Right ventricle myocardium superior (tissue), 1 donor: Measurements from ENCODE around the gene ATG12. TPM values are rescaled to one million over a fixed set of nuclear protein-coding genes. Genes with fewer than 3 reads are reported as not detected.
A peak's percentile ranks its signal among the peaks of the same experiment; 100 is the strongest.
"Not testable (repeated sequence)": the region's sequence is repeated elsewhere in the genome, so short reads cannot be mapped to it uniquely, and the experiment has no call there.

Experiments
- ATAC-seq: fragments of 200-7000 bp; cut with Tn5 transposase; one replicate; pipeline ENCODE4 v1.9.1; 2020; ENCODE audit warnings: mild to moderate bottlenecking; ENCODE audit not compliant: poor library complexity
- DNase-seq: peaks from one replicate; pipeline ENCODE4 v3.0.0-alpha.2; 2020
- intact Hi-C: fragments of 100-400 bp; cut with DNase I; formaldehyde crosslinking; loops from one replicate; pipeline ENCODE4 v1.11.2; 2022
- total RNA-seq: library from RNA; stranded (reverse); fragmentation: NEBNext Ultra II Directional; extraction: Animal tissue kit (Norgen Biotek cat#: 25700); gene quantifications from one replicate; pipeline ENCODE4 v1.2.1, GENCODE V29; 2021
- donor health status: DM: no; HTN: yes; CAD: no; lungs with severe emphysema.

ATG12 gene
- total RNA-seq, 1 donor from 2014 or later: 23.0 TPM

DNA sequence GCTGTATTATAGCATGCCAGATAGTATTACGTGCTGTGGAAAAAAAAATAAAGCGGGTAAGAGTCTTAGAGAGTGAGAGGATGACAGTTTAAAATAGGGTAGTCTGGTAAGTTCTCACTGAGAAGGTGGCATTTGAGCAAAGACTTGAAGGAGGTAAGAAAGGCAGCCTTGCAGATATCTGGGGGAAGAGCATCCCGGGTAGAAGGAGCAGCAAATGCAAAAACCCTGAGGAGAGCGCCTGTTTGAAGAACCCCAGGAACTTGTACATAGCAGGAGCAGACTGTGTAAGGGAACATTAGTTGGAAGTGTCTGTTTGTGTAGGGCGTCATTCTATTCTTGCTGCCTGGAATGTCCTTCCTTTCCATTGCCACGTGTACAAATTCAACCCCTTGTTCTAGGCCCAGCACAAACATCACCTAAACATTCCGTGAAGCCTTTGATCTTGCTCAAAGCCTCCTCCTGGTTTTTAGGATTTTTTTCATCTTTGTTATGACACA, 3.0 kb upstream of the ATG12 start:
- no peak for DNase-seq
- intact Hi-C loops: no loop called here

DNA sequence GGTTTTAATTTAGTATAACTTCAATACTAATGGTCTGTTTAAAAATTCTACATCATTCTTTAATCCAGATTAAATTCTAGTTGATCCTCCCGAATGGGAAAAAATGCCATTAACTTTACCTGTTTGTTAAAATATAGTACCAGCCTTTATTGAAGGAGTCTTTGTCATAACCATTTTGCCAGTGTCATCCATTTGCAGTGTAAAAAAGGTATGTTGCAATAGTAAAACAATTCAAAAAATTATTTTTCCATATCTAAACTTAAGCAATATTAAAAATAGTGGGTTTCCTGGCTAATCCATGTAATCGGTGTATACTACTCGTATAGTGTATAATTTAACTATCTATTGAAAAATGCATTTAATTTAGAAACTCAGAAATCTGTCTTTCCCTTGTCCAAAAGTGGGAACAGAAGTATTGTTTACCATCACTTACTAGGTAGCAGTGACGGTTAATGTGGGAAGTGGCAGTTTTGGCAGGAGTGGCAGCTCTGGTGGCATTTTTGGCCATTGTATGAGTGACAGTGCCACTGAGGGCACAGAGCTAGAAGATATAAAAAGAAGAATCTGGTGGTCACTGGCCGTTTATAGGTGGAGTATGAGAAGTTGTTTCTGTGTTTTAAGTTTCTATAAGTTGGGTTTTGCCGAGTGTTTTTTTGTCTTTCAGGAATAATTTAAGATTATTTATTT, 2.2 kb upstream of the ATG12 start:
- DNase-seq (no peak), ATAC-seq (no peak)
- intact Hi-C loops: no loop called here

More for the DNA sequence above, 3.0 kb upstream of the ATG12 start:
- no peak for ATAC-seq

DNA sequence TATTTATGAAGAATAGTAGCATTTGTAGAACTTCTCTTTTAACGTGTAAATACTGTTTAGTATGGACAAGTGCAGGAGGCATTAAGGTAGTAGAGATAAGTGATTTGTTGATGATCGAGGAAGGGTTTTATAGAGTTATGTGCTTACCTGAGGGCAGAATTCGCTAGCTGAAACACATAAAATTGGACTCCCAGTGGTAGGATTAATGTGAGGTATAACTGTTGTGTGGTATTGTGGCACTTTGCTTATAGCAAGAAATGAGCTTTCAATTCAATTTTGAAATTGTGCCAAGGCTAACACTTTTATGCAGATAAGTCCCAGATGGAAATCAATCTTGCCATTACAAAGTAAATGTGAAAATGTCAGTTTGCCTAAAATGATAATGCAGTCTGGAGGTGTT, 1.6 kb upstream of the ATG12 start:
- ATAC-seq (no peak), DNase-seq (no peak)
- intact Hi-C loops: no loop called here

DNA sequence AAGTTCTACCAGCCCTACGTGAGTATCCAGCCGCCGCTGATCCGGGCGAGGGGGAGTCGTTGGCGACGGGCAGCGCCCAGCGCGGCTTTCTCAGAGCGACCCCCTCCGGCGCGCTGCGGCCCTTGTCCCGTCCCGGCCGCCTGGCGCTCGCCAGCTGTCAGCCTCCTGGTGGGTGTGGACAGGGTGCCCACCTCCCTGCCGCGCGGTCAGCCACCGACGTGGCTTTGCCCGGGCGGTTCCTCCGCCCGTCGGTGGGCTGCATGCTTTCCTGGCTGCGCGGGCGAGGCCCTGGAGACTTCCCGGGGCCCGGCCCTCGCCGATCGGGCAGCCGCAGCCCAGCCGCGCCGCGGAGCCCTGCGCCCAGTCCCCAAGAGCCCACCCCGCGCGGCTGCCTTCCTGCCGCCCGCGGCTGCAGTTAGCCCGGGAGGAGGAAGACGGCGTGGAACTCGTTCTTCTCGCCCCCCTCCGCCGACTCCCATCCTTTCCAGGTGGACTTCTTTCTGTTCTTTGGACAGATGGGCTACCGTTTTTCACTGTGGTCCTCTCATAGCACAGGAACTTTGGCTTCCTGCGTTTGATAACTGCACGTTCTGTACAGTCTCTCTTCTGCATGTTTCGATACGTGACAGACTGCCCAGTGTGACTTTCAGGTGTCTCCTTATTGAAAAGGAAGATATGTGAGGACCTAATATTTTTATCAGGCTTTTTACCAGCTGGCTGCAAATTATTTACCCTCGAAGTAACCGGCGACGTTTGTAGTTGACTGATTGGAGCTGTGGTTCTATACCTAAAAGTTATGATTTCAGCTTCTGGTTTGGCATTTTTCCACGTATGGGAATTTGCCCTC, 947 bp upstream of the ATG12 start:
- intact Hi-C loops: no loop called here
- ATAC-seq (peak; percentile 70), DNase-seq (no peak)

DNA sequence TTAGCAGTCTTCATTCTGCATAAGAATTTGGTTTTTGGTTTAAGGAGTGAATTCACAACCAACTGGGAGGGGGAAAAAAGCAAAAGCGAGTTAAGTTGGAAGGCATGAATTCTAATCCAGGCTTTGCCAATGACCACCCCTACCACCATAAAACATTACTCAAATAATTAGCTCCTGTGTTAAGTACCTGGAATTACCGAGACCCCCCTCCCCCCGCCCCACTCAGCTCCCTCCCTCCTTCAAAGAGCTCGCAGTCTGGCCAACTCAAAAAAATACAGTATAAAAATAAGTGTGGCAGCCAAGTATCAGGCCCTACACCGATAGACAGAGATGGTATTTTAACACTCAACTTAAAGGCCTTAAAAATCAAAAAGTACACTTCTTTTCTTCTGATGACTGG, 492 bp downstream of the ATG12 start:
- intact Hi-C loops: no loop called here
- ATAC-seq (no peak), DNase-seq (no peak)

DNA sequence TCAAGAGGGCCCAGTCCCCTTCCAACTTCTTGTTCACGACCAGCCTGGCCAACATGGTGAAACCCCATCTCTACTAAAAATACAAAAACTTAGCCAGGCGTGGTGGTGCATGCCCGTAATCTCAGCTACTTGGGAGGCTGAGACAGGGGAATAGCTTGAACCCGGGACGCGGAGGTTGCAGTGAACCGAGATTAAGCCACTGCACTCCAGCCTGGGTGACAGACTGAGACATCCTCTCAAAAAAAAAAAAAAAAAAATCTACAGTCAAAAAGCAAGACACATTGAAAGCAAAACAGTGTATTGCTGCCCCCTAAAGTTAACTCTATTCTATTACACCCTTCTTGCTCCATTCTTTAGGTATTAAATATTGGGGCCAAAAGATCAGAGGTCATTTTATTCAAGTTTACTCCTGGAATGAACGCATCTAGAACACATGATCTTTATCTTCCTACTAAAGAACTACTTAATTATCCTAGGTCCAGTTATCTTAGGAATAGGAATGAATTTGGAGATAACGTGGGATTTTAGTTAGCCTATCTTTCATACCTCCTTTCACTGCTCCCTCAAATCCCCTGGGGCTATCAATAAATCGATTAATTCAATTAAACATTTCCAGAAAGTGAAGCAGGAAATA, 2.4 kb downstream of the ATG12 start:
- ATAC-seq (no peak), DNase-seq (no peak)
- intact Hi-C loops: loop anchor here (2.0 to 10.0 kb wide), 2 partner anchors 204 to 544 kb away; partner anchors contain the start of gene CCDC112

DNA sequence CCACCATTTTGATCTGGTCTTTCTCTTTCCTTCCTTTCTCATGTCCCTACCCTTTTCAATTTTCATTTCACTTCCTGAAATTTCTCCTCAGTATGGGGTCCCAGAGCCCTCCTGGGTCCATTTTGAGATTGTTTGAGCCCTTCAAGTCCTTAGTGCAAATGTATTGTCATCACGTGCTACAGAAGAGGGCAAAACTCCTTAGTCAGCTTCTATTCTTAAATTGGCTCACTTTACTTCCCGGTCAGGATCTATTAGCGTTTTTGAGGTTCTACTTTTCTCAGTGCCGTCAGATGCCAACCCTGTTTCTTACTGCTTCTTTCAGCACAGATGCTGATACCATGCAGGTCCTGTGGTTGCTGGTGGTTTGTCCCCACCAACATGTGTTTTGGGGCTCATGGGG, 5.9 kb downstream of the ATG12 start:
- intact Hi-C loops: loop anchor here (10.0 kb wide), 1 partner anchor 541 kb away; the partner anchor contains the start of gene CCDC112
- no peak for ATAC-seq
- DNase-seq: no peak

DNA sequence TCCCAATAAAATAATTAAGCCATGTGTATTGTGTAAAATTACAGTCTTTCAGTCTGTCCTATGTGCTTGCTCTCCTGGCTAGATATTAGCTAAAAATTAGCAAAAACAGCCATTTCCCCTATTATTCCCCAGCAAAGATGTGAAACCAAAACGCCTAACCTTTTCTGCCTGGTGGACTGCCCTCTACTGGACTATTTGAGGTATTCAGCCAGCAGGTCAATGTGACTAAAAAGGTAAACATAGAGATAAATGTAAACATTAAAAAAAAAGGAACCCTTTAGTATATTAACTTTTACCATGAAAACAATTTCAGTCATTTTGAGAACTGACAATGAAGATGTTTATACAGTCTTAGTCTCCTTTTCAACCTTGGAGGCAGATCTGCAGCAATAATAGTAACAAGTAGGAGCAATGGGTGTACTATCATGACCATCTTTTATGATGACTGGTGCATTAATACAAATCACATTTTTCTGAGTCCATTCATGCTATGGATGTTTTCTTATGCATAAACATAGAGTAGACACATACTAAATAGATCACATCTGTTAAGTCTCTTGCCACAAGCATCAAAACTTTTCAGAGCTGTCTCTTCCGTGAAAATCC, 10.1 kb downstream of the ATG12 start:
- ATAC-seq (peak; percentile 53), DNase-seq (no peak)
- intact Hi-C loops: loop anchor here (10.0 kb wide), 1 partner anchor 536 kb away; the partner anchor contains the start of gene CCDC112

DNA sequence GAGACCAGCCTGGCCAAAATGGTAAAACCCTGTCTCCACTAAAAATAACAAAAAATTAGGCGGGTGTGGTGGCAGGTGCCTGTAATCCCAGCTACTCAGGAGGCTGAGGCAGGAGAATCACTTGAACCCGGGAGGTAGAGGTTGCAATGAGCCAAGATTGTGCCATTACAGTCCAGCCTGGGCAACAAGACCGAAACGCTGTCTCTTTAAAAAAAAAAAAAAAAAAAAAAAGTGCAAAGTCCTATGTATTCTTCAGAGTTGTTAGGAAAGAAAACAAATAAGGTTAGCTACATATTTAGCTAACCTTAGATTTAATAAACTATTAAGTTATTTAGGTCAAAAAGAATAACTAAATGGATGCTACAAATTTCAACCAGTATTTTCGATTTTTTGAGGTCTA, 11.5 kb downstream of the ATG12 start:
- DNase-seq: no peak
- intact Hi-C loops: loop anchor here (10.0 kb wide), 1 partner anchor 535 kb away; the partner anchor contains the start of gene CCDC112
- ATAC-seq: no peak

DNA sequence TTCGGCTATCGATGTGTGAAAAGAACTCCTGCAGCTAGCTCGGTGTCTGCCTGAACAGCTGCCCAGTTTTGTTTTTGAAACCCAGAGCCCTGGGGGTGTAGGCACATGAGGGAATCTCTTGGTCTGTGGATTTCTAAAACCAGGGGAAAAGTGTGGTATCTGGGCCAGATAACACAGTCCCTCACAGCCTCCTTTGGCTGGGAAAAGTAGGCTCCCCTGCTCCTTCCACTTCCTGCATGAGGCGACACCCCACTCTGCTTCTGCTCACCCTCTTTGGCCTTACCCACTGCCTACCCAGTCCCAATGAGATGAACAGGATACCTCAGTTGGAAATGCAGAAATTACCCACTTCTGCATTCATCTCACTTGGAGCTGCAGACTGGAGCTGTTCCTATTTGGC, 15.4 kb downstream of the ATG12 start:
- intact Hi-C loops: no loop called here
- ATAC-seq: no peak
- DNase-seq: no peak

DNA sequence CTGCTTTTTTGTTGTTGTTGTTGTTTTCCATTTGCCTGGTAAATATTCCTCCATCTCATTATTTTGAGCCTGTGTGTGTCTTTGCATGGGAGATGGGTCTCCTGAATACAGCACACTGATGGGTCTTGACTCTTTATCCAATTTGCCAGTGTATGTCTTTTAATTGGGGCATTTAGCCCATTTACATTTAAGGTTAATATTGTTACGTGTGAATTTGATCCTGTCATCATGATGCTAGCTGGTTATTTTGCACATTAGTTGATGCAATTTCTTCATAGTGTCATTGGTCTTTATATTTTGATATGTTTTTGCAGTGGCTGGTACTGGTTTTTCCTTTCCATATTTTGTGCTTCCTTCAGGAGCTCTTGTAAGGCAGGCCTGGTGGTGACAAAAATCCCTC, 16.4 kb downstream of the ATG12 start:
- ATAC-seq, DNase-seq, intact Hi-C loops: not testable (repeated sequence)

DNA sequence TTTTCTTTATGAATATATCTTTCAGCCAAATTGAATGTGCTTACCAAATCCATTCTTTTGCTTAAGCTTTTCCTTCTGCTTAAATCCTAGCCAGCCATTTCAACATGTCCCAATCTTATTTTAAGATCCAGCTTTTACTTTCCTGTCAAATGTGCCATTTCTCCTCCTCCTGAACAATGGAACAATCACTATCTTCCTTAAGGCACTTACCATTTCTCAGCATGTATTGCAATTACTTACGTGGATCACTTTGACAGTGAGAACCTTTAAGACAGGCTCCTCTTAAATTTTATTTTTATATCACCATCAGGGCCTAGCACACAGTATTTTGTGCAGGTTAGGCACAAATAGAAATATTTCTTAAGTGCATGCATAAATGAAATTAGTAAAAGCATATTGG, 20.5 kb downstream of the ATG12 start:
- ATAC-seq (no peak), DNase-seq (no peak)
- intact Hi-C loops: no loop called here

DNA sequence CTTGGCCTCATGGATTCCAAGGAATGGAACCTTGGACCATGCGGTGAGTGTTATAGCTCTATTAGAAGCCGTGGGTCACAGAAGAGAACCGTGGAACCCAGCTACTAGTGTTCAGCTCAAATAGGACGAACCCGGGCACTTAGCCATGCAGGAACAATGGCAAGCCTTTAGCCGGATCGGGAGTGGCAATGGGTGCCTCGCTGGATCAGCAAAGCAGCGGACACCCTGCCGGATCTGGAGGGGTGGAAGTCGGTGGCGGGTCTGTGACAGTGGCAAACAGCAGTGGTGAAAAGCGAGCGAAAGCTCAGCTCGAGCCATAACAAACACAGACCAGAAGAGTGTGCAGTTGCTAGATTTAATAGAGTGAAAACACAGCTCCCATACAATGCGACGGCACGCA, 22.5 kb downstream of the ATG12 start:
- DNase-seq: no peak
- ATAC-seq: no peak
- intact Hi-C loops: no loop called here

DNA sequence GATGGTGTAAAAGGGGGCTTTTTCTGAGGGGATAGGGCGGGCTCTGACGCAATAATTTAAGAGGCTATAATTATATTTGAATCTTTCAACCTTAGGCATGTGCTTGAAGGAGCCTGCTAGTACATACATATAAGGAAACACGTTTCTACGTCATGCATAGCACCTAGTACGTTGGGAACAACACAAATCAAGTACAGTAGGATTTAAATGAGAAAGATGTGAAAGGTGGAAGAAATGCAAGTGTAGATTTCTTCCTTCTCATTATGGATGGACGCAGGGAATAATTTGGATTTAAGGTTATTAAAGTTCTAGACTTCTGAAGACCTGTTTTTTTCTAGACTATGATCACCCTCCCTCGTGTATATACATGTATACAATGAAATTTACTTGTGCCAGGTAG, 24.0 kb downstream of the ATG12 start:
- ATAC-seq (no peak), DNase-seq (no peak)
- intact Hi-C loops: no loop called here

DNA sequence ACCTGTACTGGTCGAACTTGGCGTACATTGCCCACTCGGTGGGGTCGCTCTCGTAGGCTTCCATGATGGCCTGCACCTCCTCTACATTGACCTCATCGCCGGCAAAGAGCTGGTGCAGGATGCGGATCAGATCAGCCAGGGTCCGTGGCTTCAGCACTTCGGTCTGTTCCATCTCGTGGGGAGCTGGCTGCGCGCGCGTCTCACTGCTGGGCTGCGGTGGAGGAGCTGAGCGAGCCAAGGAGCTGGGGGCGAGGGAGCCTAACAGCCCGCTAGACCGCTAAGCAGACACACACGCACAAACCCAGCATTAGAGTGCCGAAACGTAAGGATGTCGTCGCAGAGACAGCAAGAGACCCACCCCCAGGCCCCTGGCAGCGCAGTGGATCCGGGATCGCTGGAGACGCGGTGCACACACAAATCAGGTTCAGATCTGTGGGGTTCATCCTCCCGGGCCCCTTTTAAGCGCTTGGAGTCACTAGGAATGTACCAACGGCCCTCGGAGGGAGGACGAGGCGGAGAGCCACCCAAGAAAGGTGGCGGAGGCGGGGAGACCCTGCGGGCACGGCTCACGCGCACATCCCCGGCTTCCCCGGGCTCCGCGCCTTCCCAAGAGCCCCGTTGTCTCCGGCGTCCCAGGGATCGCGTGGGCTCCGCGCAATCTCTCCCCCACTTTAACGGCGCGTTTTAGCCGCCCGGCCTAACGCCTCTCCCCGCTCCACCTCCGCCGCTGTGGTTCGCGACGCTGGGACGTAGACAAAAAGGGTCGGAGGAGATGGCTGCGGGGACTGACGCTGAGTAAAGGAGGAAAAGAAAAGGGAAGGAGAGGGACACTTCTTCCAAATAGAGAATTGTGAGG, 24.9 kb downstream of the ATG12 start, which contains the start of gene CDO1:
Gene CDO1 (minus strand): TSS at position 434 of the 856 bp plus-strand sequence. CDS start 262 bp downstream, at position 172.
- intact Hi-C loops: no loop called here
- DNase-seq (peak; percentile 72), ATAC-seq (peak; percentile 90)

DNA sequence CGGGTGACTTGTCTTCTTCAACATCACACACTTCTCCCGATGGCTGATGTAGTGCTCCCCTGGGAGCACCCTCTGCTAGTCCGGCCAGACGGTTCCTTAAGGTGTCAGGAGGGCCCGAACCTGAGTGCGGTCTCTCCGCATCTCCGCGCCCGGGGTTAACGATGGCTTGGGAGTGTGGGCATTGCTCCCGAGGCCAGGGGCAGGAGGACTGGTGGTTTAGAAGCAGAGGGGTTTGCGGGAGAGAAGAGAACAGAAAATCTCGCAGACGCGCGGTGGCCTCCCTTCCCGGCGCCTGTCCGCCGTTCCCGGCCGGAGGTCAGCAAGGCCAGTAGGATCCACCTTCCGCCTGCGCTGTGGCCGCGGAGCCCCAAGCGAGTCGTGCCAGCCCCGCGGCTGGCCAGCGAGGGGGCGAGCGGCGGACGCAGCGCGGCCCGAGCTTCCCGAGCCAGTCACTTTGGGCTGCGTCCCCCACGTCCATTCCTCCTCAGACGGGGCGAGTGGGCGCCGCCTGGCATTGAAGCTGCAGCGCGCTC, 25.6 kb downstream of the ATG12 start:
- peak; percentile 57 for ATAC-seq
- intact Hi-C loops: no loop called here
- DNase-seq: peak; percentile 40

DNA sequence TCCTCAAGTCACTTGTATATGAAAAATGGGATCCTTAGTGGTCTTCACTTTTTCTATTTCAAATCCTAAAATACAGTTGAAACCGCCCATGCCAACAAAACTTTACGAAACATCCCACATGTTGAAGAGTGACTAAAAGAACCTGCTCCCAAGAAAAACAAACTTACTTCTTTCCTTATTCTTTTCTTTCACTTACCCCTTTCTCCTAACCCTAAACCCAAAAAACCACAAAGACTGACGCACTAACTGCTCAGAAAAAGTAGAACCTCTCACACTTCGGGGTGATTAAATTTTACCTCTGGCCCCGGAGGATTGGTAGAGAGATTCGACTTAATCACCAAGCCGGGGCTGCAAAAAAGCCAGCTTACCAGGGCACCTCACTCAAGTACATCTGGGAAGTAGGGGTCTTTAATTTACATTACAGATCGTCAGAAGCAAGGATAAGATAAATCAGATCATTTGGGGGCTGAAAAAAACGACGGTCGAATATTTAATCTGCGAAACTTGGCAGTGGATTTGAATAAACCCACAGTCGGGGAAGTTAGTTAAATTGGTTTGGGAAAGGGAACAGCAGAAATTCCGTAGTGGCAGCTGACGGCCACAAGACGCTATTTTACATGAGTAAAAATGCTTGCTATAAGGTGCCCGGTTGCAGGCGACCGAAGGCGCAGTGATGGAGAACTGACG, 26.2 kb downstream of the ATG12 start:
- no peak for ATAC-seq
- intact Hi-C loops: no loop called here
- no peak for DNase-seq
